ENCODE data around the gene GREM2.

Gene GREM2

GRCh38 chr1:240611228-240611618, 732 bp downstream of the GREM2 start:
- no peak for DNase-seq (ENCODE audit: low read depth in 2 of 3, low spot score in 1 of 3)

GRCh38 chr1:240610636-240611035, 1.3 kb downstream of the GREM2 start:
- no peak for DNase-seq (ENCODE audit: low read depth in 2 of 3, low spot score in 1 of 3)

- DNase-seq (ENCODE audit: low read depth in 2 of 3, low spot score in 1 of 3), result no peak
Measured at GRCh38 chr1:240609527-240610060, 2.4 kb downstream of the GREM2 start.

- DNase-seq (ENCODE audit: low read depth in 2 of 3, low spot score in 1 of 3), result no peak
Measured at GRCh38 chr1:240608707-240609106, 3.2 kb downstream of the GREM2 start.

GRCh38 chr1:240607006-240607405, 4.9 kb downstream of the GREM2 start:
- DNase-seq (ENCODE audit: low read depth in 2 of 3, low spot score in 1 of 3), result no peak

GRCh38 chr1:240602189-240602588, 9.8 kb downstream of the GREM2 start:
- no peak for DNase-seq (ENCODE audit: low read depth in 2 of 3, low spot score in 1 of 3)

- no peak for DNase-seq (ENCODE audit: low read depth in 2 of 3, low spot score in 1 of 3)
Measured at GRCh38 chr1:240599830-240600229, 12.1 kb downstream of the GREM2 start.

GRCh38 chr1:240599299-240599698, 12.7 kb downstream of the GREM2 start:
- no peak for DNase-seq (ENCODE audit: low read depth in 2 of 3, low spot score in 1 of 3)

- no peak for DNase-seq (ENCODE audit: low read depth in 2 of 3, low spot score in 1 of 3)
Measured at GRCh38 chr1:240598216-240599001, 13.5 kb downstream of the GREM2 start.

- DNase-seq (ENCODE audit: low read depth in 2 of 3, low spot score in 1 of 3), result no peak
Measured at GRCh38 chr1:240597153-240597745, 14.7 kb downstream of the GREM2 start.

GRCh38 chr1:240595476-240595875, 16.5 kb downstream of the GREM2 start:
- no peak for DNase-seq (ENCODE audit: low read depth in 2 of 3, low spot score in 1 of 3)

GRCh38 chr1:240591564-240591963, 20.4 kb downstream of the GREM2 start:
- no peak for DNase-seq (ENCODE audit: low read depth in 2 of 3, low spot score in 1 of 3)

- DNase-seq (ENCODE audit: low read depth in 2 of 3, low spot score in 1 of 3), result no peak
Measured at GRCh38 chr1:240591078-240591477, 20.9 kb downstream of the GREM2 start.

GRCh38 chr1:240589585-240590110, 22.3 kb downstream of the GREM2 start:
- no peak for DNase-seq (ENCODE audit: low read depth in 2 of 3, low spot score in 1 of 3)

GRCh38 chr1:240586006-240586405, 25.9 kb downstream of the GREM2 start:
- DNase-seq (ENCODE audit: low read depth in 2 of 3, low spot score in 1 of 3), result no peak

GRCh38 chr1:240582953-240583352, 29.0 kb downstream of the GREM2 start:
- no peak for DNase-seq (ENCODE audit: low read depth in 2 of 3, low spot score in 1 of 3)

GRCh38 chr1:240579511-240579910, 32.4 kb downstream of the GREM2 start:
- DNase-seq (ENCODE audit: low read depth in 2 of 3, low spot score in 1 of 3), result no peak

GRCh38 chr1:240577095-240577494, 34.9 kb downstream of the GREM2 start:
- DNase-seq (ENCODE audit: low read depth in 2 of 3, low spot score in 1 of 3), result no peak

- DNase-seq (ENCODE audit: low read depth in 2 of 3, low spot score in 1 of 3), result peak in 1 of 3 donors; percentile 1
Measured at GRCh38 chr1:240575981-240576662, 35.8 kb downstream of the GREM2 start.

- no peak for DNase-seq (ENCODE audit: low read depth in 2 of 3, low spot score in 1 of 3)
Measured at GRCh38 chr1:240572328-240572727, 39.6 kb downstream of the GREM2 start.

GRCh38 chr1:240571782-240572181, 40.2 kb downstream of the GREM2 start:
- DNase-seq (ENCODE audit: low read depth in 2 of 3, low spot score in 1 of 3), result no peak

GRCh38 chr1:240567066-240567465, 44.9 kb downstream of the GREM2 start:
- DNase-seq (ENCODE audit: low read depth in 2 of 3, low spot score in 1 of 3), result no peak
